ENCODE data around the gene GAL3ST1.

Gene GAL3ST1

DNA sequence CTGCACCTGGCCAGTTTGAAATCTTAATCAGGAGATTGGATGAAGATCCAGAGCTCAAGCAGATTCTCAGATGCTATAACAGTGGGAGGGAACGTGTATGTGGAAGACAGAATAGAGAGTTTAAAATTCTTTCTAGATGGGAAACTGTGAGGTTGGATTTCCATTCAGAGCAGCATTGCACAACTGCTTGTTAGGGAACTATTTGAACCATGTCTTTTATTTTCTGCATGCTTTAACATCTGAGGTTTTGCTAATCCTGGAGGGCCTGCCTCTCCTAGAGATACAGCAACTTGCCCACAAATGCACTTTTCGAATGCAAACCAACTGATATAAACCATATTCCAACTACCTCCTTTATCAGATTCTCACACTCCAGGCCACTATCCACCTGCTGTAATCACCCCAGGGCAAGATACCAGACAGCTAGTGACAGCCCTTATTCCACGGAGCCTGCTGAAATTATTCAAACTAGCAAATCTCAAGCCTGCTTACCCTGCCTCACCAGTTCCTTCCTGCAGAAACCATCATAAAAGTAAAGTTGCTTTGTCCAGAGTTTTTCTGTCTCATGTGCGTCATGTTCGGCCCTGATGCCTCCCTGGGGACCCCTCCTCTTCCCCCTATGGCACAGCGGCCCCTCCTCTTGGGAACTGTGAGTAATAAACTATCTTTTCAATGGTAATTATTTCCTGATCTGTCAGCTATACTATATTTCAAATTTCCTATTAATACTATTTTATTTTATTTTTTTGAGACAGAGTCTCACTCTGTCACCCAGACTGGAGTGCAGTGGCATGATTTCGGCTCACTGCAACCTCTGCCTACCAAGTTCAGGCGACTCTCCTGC, 50.6 kb downstream of the GAL3ST1 start:
- no peak for DNase-seq

DNA sequence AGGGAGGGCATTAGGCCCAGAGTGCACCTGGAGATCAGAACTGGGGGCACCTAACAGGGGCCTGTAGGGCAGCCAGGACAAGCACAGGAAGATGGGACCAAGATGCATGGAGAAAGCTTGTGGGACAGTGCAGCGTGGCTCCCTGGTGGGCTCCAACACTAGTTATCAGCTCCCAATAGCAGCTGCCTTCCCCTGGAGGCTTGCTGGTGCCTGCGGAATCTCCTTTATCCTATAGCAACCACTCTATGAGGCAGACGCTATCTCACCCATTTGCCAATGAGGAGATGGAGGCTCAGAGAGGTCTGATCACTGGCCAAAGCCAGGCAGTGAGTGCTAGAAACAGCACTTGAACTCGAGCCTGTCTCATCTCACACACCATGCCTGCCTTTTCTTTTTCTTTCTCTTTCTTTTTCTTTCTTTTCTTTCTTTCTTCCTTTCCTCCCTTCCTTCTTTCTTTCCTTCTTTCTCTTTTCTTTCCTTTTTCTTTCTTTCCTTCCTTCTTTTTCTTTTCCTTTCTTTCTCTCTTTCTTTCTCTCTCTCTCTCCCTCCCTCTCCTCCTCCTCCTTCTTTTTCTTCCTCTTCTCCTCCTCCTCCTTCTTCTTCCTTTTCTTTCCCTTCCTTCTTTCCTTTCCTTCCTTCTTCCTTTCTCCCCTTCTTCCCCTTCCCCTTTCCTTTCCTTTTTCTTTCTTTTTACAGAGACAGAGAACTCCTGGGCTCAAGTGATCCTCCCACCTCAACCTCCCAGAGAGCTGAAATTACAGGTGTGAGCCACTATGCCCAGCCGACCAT, 52.9 kb downstream of the GAL3ST1 start:
- DNase-seq = no peak

DNA sequence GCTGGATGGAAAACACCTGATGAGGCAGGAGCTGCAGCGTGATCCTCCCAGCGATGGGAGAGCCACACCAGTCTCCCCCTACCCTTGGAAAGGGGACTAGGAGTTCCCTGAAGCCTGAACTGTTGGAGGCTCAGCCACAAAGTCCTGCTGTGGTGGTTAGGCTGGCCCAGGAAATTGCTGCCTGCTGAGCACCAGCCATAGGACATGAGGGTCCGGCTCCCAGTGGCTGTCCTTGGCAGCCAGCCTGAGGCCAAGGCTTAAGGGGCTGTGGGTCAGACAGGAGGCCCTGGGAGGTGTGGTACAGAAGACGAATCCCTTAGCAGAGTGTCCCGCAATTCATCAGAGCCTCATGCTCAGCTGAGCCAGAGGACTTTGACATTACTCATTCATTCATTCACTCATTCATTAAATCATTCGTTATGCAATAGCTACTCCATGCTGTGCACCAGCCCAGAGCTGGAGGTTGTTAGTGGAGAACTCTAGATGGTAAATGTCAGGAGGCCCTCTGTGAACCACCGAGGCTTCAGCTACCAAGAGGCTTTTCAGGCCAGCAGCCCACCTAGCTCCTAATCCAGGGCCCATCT, 54.5 kb downstream of the GAL3ST1 start:
- DNase-seq = no peak

DNA sequence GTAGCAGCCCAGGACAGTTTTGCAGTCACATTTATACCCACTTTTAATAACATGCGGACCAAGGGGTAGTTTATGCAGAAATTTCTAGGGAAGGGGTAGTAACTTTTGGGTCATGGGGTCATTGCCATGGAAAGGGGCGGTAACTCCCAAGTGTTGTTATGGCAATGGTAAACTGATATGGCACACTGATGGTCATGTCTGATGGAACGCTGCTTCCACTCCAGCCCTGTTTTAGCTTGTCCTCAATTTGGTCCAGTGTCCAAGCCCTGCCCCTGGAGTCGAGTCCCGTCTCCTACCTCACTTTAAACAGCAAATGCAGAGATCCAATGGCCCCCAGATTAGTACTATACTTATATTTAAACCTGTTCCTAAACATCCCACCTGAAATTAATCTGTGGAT, 57.7 kb downstream of the GAL3ST1 start:
- no peak for DNase-seq

DNA sequence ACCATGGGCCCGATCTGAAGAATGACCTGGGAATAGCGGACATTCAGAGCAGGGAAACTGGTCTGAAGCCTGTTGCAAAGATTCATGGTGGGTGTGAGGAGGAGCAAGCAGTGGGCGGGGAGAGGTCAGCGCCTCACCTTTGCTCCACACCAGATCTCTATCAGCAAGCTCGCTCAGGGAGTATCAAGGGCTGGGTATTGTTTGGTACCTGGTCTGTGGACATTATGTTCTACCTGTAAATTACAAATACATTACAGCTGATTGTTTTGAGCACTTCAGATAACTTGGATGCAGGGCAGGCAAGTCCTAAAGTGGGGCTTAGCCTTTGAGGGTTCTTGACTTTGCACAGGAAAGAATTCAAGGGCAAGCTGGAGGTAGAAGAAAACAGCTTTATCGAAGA, 58.2 kb downstream of the GAL3ST1 start:
- DNase-seq = no peak

DNA sequence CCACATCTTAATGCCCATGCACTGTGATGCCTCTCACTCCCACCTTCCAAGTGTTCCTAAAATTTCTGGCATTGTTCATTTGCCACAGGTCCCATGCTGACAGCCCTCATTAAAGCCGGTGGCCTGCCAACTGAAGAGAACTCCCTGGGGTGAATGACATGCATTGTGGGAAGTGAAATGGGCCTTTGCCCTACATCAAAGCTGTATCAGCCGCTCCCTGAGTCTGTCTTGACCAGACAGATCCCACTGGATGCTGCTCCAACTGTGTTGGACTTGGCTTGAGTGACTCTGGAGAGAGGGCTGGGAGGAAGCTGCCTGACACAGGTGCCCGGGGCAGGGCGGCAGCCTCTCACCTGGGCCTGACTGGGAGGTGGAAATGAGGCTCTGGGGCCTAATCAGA, 60.2 kb downstream of the GAL3ST1 start:
- no peak for DNase-seq

DNA sequence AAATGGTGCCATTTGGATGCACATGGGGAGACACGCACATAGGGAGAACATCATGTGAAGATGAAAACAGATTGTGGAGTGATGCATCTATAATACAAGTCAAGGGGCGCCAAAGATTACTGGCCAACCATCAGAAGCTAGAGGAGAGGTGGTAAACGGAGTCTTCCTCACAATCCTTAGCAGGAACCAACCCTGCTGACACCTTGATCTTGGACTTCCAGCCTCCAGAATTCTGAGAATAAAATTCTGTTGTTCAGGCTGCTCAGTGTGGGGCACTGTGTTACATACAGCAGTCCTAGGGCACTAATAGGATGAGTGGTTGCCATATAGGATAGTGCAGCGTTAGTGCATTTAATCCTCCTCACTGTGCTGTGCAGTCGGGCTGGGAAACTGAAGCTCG, 61.0 kb downstream of the GAL3ST1 start:
- no peak for DNase-seq

DNA sequence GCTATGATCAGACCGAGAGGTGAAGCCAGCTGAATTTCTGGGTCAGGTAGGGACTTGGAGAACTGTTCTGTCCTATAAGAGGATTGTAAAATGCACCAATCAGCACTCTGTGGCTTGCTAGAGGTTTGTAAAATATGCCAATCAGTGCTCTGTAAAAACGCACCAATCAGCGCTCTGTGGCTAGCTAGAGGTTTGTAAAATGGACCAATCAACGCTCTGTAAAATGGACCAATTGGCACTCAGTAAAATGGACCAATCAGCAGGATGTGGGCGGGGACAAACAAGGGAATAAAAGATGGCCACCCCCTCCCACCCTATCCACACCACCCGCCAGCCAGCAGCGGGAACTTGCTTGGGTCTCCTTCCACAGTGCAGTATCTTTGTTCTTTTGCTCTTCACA, 62.6 kb downstream of the GAL3ST1 start:
- no peak for DNase-seq

DNA sequence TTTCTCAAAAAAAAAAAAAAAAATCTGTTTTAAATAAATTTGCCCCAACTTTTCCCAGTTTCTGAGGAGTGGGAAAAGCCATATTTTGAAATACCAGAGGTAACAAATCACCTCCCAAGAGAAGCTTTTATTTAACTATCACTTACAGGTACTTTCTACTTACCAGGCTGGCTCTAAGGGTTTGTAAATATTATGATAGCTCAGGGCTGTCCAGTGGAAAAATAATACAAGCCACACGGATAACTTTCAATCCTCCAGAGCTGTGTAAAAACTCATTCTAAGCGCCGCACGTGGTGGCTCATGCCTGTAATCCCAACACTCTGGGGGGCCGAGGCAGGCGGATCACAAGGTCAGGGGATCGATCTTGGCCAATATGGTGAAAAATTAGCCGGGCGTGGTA, 63.4 kb downstream of the GAL3ST1 start:
- DNase-seq = no peak

DNA sequence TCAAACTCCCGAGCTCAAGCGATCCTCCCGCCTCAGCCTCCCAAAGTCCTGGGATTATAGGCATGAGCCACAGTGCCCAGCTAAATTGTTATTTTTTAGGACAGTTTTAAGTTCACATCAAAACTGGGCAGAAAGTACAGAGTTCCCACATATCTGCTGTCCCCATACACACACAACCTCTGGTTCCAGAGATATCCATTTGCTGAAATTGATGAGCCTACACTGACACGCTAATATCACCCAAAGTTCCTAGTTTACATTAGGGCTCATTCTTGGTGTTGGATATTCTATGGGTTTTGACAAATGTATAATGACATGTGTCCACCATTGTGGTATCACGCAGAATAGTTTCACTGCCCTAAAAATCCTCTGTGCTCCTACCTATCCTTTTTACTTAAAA, 66.2 kb downstream of the GAL3ST1 start:
- no peak for DNase-seq

DNA sequence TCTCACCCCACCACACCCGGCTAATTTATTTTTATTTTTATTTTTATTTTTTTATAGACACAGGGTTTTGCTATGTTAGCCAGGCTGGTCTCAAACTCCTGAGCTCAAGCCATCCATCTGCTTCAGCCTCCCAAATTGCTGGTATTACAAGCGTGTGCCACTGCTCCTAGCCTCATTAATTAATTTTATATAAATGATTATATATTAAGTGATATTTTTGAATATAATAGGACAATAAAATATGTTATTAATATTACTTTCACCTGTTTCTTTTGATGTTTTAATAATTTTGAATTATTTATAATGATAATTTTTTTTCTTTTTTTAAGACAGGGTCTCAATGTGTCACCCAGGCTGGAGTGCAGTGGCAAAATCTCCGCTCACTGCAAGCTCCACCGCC, 66.8 kb downstream of the GAL3ST1 start:
- no peak for DNase-seq

DNA sequence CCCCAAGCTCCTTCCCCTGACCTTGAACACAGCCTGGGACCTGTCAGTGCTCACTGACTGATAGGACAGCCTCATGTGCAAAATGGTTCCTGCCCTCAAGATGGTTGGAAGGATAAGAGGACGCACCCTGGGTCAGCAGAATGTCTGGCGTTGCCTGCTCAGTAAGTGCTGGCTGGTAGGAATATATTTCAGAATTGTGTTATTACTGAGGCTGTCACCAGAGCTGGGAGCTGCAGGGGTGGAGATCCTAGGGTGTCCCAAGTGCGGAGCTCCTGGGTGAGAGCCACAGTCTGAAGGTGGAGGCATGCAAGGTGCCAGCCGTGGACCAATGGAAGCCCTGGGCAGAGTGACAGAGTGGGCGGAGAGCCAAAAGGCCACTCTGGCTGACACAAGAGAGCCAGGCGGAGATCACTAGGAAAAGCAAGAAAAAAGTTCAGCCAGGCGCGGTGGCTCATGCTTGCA, 67.9 kb downstream of the GAL3ST1 start:
- DNase-seq = no peak

Data from NCI-H1436 (cell line).